Subcutaneous abdominal adipose tissue (tissue), 5 donors: ENCODE data around the gene DCBLD1.

Experiments
- H3K27ac ChIP-seq: one replicate; pipeline ENCODE4 v1.7.0; 2013; ENCODE audit warnings: low read depth, mild to moderate bottlenecking, inconsistent platforms, low read length, moderate library complexity
- H3K27me3 ChIP-seq, 5 donors: one replicate each; pipeline ENCODE4 v1.7.0; 2013; ENCODE audit warnings: low read length in 5 of 5, inconsistent platforms in 1 of 5; ENCODE audit not compliant: control insufficient read depth in 5 of 5, insufficient read depth in 4 of 5
- H3K36me3 ChIP-seq, 5 donors: one replicate each; pipeline ENCODE4 v1.7.0; 2013; ENCODE audit warnings: low read length in 5 of 5; ENCODE audit not compliant: control insufficient read depth in 5 of 5, insufficient read depth in 5 of 5
- H3K4me1 ChIP-seq, 5 donors: one replicate each; pipeline ENCODE4 v1.7.0; 2013; ENCODE audit warnings: low read length in 5 of 5, mild to moderate bottlenecking in 3 of 5, moderate library complexity in 1 of 5; ENCODE audit not compliant: control insufficient read depth in 5 of 5, insufficient read depth in 5 of 5
- H3K4me3 ChIP-seq, 5 donors: one replicate each; pipeline ENCODE4 v1.7.0; 2013; ENCODE audit warnings: low read length in 5 of 5, low read depth in 1 of 5
- H3K9ac ChIP-seq, 5 donors: one replicate each; pipeline ENCODE4 v1.7.0; 2013; ENCODE audit warnings: low read length in 5 of 5, mild to moderate bottlenecking in 4 of 5, moderate library complexity in 3 of 5
- H3K9me3 ChIP-seq, 5 donors: one replicate each; pipeline ENCODE4 v1.7.0; 2013; ENCODE audit warnings: low read length in 5 of 5; ENCODE audit not compliant: control insufficient read depth in 5 of 5
- donor health status: healthy.
- donor health status: healthy.
- donor health status: healthy.
- donor health status: healthy.
- donor health status: healthy.

DCBLD1 gene

DNA sequence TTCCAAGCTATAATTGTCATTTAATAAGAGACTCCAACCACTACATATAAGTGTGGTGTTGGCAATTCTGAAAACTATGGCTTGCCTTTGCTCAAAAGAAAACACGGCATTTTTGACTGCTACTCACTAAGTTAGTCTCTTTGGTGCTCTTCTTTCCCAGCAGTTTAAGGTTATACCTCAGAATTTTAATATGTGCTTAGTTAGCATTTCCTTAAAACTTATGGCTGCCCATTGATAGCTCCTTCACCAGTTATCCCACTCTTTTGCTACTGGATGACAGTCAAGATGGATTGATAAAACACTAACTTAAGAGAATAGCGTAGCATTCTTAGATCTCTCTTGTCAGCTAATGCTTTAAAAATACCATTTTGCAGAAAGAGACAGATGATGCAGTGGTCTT lies 85.8 kb downstream of the DCBLD1 start:
- Histone ChIP-seq H3K36me3 (peaks cover 30 to 72% (median 41%) of the 10 kb centered on the region in 5 donors), H3K9ac (no peak overlapping the region), H3K4me1 (no peaks in the 10 kb centered on the region), H3K27me3 (no peaks in the 10 kb centered on the region), H3K27ac (no peak overlapping the region), H3K9me3 (no peaks in the 10 kb centered on the region), H3K4me3 (no peak overlapping the region)

DNA sequence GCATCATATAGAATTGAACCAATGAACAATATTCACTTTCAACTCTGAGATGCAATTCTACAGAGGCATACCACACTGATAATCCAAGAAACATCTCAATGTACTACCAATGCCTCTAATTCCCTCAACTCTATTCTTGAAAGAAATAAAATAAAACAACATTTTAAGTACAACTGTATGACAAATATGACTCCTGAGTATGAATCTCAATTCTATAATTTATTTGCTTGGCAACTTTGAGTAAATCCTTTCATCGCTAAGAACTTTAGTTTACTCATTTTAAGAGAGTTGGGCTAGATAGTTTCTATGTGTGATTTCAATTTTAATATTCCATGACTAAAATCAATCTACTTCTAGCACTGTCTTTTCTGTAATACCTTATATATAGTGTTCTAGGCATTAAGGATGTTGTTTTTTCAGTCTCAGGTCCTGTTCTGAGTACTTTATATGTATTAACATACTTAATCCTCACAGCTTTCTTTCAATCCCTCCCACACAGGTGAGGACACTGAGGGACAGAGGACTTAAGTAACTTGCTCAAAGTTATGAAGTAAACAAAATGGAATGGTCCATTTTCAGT lies 86.4 kb downstream of the DCBLD1 start:
- H3K27me3 ChIP-seq, result no peaks in the 10 kb centered on the region
- H3K36me3 ChIP-seq, result peaks cover 33 to 72% (median 45%) of the 10 kb centered on the region in 5 donors
- H3K4me3 ChIP-seq, result no peak overlapping the region
- no peak overlapping the region for H3K27ac ChIP-seq
- H3K9me3 ChIP-seq, result no peaks in the 10 kb centered on the region
- no peak overlapping the region for H3K9ac ChIP-seq
- H3K4me1 ChIP-seq, result no peaks in the 10 kb centered on the region

DNA sequence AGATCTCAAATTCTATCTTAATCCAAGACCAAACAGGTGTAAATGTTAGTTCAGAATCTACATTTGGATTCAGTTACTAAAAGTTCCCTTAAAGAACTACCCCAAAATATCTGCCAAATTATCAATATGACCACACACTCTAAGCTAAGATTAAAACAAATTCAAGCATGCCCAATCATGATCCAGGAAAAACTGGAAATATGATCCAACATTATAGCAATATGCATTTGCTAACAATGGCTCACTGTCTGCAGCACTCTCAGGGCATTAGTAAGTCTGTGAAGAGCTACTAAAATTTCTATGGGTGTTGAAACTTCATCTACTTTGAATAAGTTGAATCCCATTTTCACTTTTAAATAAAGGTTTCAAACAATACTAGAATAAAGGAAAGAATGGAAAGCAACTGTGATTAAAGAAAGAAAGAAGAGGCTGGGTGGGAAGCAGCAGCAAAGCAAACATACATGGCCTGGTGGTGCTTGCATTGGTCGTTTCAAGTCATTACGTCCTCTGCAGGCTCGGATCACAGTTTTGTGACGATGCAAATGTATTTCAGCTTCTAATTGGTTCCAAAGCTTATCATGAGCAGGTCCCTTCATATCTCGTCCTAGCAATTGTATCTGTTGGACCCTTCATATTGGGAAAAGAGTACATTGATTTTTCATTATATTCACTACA lies 90.7 kb downstream of the DCBLD1 start:
- Histone ChIP-seq H3K9ac (no peak overlapping the region), H3K27ac (no peak overlapping the region), H3K36me3 (peaks cover 22 to 47% (median 31%) of the 10 kb centered on the region in 5 donors), H3K9me3 (no peaks in the 10 kb centered on the region), H3K27me3 (no peaks in the 10 kb centered on the region), H3K4me3 (no peak overlapping the region), H3K4me1 (no peaks in the 10 kb centered on the region)

DNA sequence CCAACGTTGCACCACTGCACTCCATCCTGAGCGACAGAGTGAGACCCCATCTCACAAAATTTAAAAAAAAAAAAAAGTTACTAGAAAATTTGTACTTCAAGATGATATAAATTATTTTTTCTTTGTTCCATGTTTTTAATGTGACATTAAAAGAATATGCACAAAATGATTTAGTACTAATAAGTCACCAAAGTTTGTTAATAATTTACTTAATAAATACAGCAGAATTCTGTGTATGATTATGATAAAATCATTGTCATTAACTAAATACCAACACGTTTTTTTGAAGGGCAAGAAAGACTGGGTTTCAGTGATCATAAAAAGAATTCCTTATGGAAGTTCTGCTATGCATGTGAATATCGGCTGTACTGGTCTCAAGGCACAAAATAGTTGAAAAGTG lies 91.7 kb downstream of the DCBLD1 start:
- no peak overlapping the region for H3K27ac ChIP-seq
- H3K4me1 ChIP-seq, result no peaks in the 10 kb centered on the region
- H3K4me3 ChIP-seq, result no peak overlapping the region
- no peaks in the 10 kb centered on the region for H3K9me3 ChIP-seq
- no peak overlapping the region for H3K9ac ChIP-seq
- H3K36me3 ChIP-seq, result peaks cover 17 to 42% (median 22%) of the 10 kb centered on the region in 5 donors
- H3K27me3 ChIP-seq, result no peaks in the 10 kb centered on the region

DNA sequence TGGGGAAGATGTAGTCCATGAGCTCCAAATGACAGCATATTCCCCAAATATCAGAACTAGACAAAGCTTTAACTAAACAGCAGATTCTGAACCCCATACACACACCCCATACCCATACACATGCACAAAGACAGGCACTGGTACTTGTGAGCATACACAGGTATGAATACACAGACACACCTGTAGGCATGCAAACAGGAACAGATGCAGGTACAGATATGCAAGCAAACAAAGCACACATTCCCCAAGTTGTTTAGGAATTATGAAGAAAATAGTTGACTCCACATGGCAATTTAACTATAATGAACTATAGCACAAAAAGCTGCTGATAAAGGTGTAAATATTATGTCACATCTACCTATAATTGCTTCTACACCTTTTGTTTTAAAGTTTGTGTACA lies 103.2 kb downstream of the DCBLD1 start:
- no peaks in the 10 kb centered on the region for H3K4me1 ChIP-seq
- peaks cover 0 to 6% (median 0%) of the 10 kb centered on the region in 5 donors for H3K9me3 ChIP-seq
- H3K27me3 ChIP-seq, result no peaks in the 10 kb centered on the region
- no peak overlapping the region for H3K27ac ChIP-seq
- H3K9ac ChIP-seq, result no peak overlapping the region
- H3K4me3 ChIP-seq, result no peak overlapping the region
- H3K36me3 ChIP-seq, result peaks cover 5 to 13% (median 9%) of the 10 kb centered on the region in 5 donors

DNA sequence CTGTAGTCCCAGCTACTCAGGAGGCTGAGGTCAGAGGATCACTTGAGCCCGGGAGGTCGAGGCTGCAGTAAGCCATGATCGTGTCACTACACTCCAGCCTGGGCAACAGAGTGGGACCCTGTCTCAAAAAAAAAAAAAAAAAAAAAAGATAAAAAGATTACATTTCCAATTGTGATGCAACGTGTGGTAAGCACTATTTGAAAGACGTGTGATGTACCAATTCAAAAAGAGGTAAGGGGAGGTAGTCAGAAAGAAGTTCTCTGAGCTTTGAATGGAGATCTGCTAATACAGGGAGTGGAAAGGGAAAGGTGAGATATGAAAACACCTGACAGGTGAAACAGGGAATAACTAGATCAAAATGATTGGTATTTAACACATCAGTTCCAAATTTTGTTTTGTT lies 108.0 kb downstream of the DCBLD1 start:
- peaks cover 5 to 9% (median 7%) of the 10 kb centered on the region in 5 donors for H3K36me3 ChIP-seq
- no peak overlapping the region for H3K4me3 ChIP-seq
- no peak overlapping the region for H3K27ac ChIP-seq
- no peaks in the 10 kb centered on the region for H3K4me1 ChIP-seq
- no peak overlapping the region for H3K9ac ChIP-seq
- no peaks in the 10 kb centered on the region for H3K9me3 ChIP-seq
- H3K27me3 ChIP-seq, result no peaks in the 10 kb centered on the region

DNA sequence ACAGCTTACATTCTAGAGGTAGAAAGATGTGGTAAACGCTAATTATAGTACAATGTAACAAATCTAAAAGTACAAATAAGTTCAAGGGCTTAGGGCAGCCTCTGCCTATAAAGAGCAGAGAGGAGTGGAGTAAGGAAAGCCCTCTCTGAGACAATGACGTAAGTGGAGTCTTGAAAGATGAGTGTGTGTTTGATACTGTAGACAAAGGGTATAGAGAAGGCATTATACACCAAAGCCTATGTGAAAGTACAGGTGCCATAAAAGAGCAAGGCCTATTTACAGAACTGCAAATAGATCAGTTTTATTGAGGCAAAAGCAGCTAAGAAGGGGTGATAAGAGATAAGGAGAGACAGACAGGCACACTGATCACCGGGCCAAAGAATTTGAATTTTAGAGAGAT lies 108.9 kb downstream of the DCBLD1 start:
- H3K27me3 ChIP-seq, result no peaks in the 10 kb centered on the region
- peaks cover 5 to 9% (median 7%) of the 10 kb centered on the region in 5 donors for H3K36me3 ChIP-seq
- H3K4me1 ChIP-seq, result no peaks in the 10 kb centered on the region
- no peaks in the 10 kb centered on the region for H3K9me3 ChIP-seq
- no peak overlapping the region for H3K27ac ChIP-seq
- H3K4me3 ChIP-seq, result no peak overlapping the region
- no peak overlapping the region for H3K9ac ChIP-seq

DNA sequence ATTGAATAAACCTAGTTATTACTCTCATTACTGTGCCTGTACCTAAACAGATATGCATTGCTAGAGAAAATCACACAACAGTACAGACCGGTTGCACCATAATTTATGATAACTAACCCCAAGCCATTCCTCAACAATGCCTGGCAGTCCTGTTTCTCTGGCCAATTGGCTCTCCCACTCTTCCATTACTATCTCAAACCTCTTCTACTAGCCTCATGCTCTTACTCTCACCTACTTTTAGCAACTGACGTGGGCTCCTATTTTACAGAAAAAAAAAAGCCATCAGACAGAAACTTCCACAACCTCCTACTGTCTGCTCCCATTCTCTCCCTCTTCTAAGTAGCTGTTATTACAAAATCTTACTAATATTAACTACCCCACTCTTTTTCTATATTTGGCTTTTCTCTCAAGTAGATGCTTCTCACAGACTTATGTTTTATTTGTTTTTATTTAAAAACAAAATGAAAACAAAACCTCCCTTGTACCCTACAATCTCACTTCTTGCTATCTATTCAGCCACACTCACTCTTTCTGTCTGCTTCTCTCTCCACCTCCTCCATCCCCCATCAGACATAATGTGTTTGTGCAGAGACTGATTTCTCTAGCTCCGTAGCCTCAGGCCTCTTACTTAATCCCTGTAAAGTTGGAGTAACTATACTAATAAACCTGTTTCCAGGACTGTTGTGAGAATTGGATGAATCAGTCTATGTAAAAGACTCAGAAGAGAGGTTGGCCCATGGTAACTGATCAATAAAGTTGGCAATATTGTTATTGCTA lies 110.7 kb downstream of the DCBLD1 start:
- H3K27me3 ChIP-seq, result no peaks in the 10 kb centered on the region
- H3K4me3 ChIP-seq, result no peak overlapping the region
- H3K9me3 ChIP-seq, result no peaks in the 10 kb centered on the region
- H3K4me1 ChIP-seq, result no peaks in the 10 kb centered on the region
- no peak overlapping the region for H3K27ac ChIP-seq
- no peak overlapping the region for H3K9ac ChIP-seq
- H3K36me3 ChIP-seq, result peaks cover 5 to 11% (median 7%) of the 10 kb centered on the region in 5 donors

DNA sequence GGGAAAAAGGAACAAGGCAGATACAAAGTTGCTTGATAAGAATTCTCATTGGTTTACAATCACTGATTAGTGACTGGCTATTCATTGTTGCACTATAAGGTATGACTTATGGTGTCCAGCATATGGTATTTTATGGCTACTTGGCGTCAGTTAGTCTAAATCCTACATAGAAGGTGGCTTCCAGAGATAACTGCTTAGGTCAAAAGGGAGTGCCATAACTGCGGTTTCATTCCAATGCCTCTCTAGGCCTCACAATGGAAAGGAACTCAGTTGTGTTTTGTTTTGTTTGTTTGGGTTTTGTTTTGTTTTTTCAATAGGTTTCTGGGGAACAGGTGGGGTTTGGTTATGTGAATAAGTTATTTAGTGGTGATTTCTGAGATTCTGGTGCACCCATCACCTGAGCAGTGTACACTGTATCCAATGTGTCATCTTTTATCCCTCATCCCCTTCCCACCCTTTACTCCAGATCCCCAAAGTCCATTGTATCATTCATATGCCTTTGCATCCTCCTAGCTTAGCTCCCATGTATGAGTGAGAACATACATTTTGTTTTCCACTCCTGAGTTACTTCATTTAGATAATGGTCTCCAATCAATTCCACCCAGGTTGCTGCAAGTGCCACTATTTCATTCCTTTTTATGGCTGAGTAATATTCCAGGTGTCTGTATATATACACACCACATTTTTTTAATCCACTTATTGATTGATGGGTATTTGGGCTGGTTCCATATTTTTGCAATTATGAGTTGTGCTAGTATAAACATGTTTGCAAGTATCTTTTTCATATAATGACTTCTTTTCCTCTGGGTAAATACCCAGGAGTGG lies 112.8 kb downstream of the DCBLD1 start:
- H3K4me1 ChIP-seq, result peaks cover 0 to 10% (median 2%) of the 10 kb centered on the region in 5 donors
- no peaks in the 10 kb centered on the region for H3K27me3 ChIP-seq
- H3K9me3 ChIP-seq, result no peaks in the 10 kb centered on the region
- H3K9ac ChIP-seq, result no peak overlapping the region
- peaks cover 0 to 5% (median under 1%) of the 10 kb centered on the region in 5 donors for H3K36me3 ChIP-seq
- no peak overlapping the region for H3K27ac ChIP-seq
- H3K4me3 ChIP-seq, result no peak overlapping the region
